Omental fat pad (tissue), 4 donors: Measurements from ENCODE around the gene POMGNT2. TPM values are rescaled to one million over a fixed set of nuclear protein-coding genes. Genes with fewer than 3 reads are reported as not detected.

Experiments used
- ATAC-seq: fragments of 150-250 bp; one replicate; pipeline ENCODE4 v1.9.1; 2016; ENCODE audit warnings: mild to moderate bottlenecking, moderate library complexity; ENCODE audit not compliant: low FRiP score
- DNase-seq: peaks from one replicate; pipeline ENCODE4 v3.0.0-alpha.2; 2019; ENCODE audit warnings: low spot score
- CTCF ChIP-seq, 3 donors: fragments of 450-650 bp; IDR thresholded peaks; one replicate each; pipeline ENCODE4 v1.5.1; 2016 to 2017; ENCODE audit warnings: antibody characterized with exemption in 3 of 3, mild to moderate bottlenecking in 3 of 3, moderate library complexity in 2 of 3
- total RNA-seq, 4 donors: library from RNA; depleted of rRNA; stranded (reverse); fragments of >200 nt; gene quantifications; one replicate each; pipeline ENCODE4 v1.1.0, GENCODE V29; 2016

The POMGNT2 gene
- total RNA-seq, 4 donors from 2014 or later = 13.0 to 19.6 (median 15.9) TPM

- DNase-seq (no peak), ATAC-seq (no peak)
- TF ChIP-seq CTCF (IDR thresholded peaks at IDR 0.05) = no peak
Observed at GRCh38 chr3:43126536-43126935, 20.7 kb upstream of the POMGNT2 start.

- DNase-seq = no peak
- TF ChIP-seq CTCF (IDR thresholded peaks at IDR 0.05) = no peak
Observed at GRCh38 chr3:43123895-43124294, 18.0 kb upstream of the POMGNT2 start.

GRCh38 chr3:43120937-43121336 is 15.1 kb upstream of the POMGNT2 start:
- DNase-seq (no peak), ATAC-seq (no peak)
- no peak for TF ChIP-seq CTCF (IDR thresholded peaks at IDR 0.05)

More at GRCh38 chr3:43123895-43124294, 18.0 kb upstream of the POMGNT2 start:
- ATAC-seq = no peak

- TF ChIP-seq CTCF (IDR thresholded peaks at IDR 0.05) = no peak
- no peak for DNase-seq
- ATAC-seq = no peak
Observed at GRCh38 chr3:43117257-43117656, 11.4 kb upstream of the POMGNT2 start.

- TF ChIP-seq CTCF (IDR thresholded peaks at IDR 0.05) = no peak
- no peak for ATAC-seq
- no peak for DNase-seq
Observed at GRCh38 chr3:43113671-43114070, 7.8 kb upstream of the POMGNT2 start.

DNA sequence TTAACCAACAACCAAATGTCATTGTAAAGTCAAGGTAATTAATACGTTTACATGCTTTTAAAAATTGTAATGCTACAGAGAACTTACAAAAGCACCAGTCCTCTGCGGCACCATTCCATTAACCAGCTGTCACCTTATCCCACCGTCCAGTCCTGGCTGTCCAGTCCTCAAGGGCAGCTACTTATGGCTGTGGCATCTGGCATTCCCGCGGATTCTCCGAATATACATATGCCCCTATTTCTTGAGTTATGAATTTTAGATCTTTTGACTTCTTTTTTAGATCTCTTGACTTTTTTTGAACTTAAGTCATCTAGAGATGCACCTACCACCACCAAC is 382 bp upstream of the POMGNT2 start:
- no peak for ATAC-seq
- DNase-seq = no peak
- no peak for TF ChIP-seq CTCF (IDR thresholded peaks at IDR 0.05)

- DNase-seq (no peak), ATAC-seq (peak; percentile 12)
- no peak for TF ChIP-seq CTCF (IDR thresholded peaks at IDR 0.05)
Observed at GRCh38 chr3:43104660-43105595, 951 bp downstream of the POMGNT2 start.
